HT-29 (cell line): ENCODE results near the gene TMEM44. TPM values are rescaled to one million over a fixed set of nuclear protein-coding genes. Genes with fewer than 3 reads are reported as not detected.
A peak's percentile ranks its signal among the peaks of the same experiment; 100 is the strongest.
"Not testable (repeated sequence)": the region's sequence is repeated elsewhere in the genome, so short reads cannot be mapped to it uniquely, and the experiment has no call there.

Experiments used
- DNase-seq: peaks from one replicate; pipeline ENCODE4 v3.0.0-alpha.2; 2015; ENCODE audit warnings: low spot score
- total RNA-seq: library from RNA; depleted of rRNA; stranded (reverse); fragments of >200 nt; shearing (Covaris generic); gene quantifications from 2 replicates; pipeline ENCODE4 v1.2.3, GENCODE V29; 2014

TMEM44 gene
- total RNA-seq, 1 experiment from 2014 or later, result 30.6 TPM

DNA sequence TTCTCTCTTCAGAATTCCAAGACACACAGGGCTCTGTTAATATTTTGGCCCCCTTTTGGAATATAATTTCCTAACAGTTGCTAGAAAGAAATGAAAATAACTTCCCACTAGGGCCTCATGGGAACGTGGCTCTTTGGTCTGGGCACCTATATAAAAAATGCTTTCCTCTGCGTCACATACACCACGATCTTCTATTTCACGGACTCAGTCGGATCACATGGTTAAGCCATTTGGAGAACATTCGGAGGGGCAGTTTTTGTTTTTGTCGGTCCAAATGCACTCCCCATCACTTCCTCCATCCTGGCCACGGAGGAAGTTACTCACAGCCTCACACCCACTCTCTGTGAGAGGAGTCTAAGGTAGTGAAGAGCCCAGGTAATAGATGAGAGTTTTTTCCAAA is 21.0 kb downstream of the TMEM44 start:
- no peak for DNase-seq

DNA sequence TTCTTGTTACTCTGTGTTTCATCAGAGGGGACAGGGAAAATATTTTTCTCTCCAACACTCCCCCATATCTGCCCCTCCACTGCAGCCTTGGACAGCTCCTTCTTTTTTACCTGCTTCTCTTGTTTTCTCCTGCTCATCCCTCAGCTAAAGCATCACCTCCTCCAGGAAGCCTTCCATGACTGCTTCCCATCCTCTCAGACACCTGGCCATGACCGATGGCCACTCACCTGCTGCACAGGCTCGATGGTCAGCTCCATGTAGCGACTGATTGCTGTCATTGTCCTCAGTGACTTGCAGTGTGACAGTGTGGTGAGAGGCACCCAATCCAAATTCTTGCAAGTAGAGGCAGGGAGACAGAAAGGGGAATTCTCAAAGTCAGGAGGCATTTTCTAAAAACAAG is 22.5 kb downstream of the TMEM44 start:
- no peak for DNase-seq

DNA sequence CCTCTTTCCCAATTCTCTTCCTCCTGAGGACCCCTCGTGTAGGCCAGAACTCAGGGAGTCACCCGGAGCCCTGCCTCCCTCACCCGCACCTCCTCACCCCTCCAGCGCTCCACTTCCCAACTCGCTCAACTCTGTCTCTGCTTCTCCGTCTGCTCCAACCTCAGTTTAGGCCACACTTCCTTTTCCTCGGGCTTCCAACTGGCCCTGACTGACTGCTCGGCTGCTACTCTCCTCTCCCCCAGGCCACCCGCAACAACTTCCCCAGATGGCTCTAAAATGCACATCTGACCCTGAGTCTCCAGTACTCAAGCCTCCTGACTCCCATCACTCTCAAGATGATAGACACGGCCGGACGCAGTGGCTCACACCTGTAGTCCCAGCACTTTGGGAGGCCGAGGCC is 23.6 kb downstream of the TMEM44 start:
- no peak for DNase-seq

DNA sequence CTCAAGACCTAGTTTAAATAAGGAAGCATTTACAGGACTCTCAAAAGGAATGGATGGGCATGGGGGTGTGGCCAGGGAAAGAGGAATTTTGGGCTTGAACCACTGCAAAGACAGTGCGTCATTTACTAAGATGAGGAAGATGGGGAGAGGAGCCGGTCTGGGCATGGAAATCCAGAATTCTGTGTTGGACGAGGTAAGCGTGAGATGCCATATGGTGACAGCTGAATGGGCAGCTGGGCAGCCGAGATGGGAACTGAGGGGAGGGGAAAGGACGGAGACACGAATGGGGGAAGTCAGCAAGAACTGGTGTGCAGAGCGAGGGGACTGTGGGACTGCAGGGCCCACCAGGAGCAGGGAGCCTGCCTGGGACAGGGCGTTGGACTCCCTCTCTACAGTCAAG is 24.2 kb downstream of the TMEM44 start:
- no peak for DNase-seq

DNA sequence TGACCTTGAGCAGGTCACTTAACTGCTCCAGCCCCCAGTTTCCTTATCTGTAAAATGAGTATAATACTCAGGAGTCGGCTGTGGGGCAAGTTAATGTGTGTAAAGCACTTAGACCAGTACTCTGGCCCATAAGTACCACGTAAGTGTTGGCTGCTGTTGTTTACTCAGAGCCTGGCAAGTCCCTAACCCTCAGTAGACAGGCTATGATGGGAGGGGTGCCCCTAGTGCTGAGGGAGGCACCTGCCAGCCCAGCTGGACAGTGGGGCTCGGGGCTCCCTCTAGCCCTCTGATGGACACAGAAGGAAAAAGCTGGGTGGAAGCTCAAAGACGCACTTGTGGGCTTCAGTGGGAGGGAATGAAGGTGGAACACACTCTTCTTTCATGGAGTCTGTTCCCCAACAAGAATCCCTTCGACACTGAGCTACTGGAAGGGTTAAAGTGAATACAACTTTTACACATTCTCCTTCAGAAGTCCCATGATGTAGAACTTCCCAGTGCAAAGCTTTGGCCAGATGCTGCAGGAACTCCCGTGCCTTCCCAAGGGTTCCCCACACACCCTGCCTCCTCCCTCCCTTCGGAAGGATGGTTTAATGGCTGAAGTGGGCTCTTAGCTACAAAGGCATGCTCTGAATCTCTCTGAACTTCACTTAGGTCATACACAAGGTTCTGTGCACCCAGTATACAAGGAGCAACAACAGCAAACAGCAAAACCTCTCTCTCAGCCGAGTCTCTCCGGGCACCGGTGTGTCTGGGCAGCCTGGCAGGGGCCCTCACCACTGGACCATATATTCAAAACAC is 25.4 kb downstream of the TMEM44 start:
- DNase-seq, result no peak

DNA sequence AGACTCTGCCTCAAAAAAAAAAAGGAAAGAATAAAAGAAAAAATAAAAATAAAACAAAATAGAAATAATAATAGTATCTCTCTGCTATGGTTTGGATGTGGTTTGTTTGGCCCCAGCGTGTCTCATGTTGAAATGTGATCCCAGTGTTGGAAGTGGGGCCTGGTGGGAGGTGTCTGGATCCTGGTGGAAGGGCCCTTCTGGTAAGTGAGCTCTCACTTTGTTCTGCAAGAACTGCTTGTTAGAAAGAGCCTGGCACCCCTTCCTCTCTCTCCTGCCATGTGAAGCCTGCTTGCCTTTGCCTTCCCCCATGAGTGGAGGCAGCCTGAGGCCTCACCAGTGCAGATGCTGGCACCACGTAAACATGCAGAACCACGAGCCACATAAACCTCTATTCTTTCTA is 26.3 kb downstream of the TMEM44 start:
- DNase-seq, result no peak

DNA sequence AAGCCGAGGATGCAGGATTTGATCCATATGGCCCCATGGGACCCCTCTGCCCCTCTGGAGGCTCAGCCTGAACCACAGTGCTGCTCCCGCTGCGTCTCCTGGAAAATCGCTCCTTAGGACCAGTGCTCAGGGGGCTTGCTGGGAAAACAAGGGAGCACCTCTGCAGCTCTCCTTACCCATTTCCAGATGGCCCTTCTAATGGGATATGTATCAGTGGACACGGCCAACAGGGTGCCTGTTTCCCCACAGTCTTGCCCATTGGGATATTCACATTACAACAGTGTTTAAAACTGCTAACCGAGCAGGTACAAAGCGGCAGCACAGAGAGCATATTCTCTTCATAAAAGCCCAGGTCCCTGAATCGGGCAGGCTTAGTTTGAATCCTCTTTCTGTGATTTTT is 27.1 kb downstream of the TMEM44 start:
- DNase-seq, result no peak

DNA sequence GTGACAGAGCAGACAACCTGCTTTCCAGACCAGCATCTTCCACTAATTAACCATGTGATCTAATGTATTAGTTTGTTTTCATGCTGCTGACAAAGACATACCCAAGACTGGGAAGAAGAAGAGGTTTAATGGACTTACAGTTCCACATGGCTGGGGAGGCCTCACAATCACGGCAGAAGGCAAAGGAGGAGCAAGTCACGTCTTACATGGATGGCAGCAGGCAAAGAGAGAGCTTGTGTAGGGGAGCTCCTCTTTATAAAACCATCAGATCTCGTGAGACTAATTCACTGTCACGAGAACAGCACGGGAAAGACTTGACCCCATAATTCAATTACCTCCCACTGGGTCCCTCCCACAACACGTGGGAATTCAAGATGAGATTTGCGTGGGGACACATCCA is 27.9 kb downstream of the TMEM44 start:
- DNase-seq, result not testable (repeated sequence)

DNA sequence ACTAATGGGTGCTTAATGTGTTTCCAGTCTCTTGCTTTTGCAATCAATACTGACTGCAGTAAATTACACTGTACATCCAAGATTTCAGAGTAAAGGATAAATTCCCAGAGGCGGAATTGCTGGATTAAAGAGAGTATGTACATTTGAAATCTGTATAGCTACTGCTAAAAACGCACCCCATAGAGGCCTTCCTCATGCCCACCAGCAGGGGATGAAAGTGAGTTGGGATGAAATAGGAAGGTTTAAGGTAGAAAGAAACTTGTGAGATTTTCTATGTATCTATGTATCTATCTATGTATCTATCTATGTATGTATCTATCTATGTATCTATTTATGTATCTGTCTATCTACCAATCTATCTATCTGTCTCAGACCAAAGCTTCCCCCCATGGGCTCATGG is 28.4 kb downstream of the TMEM44 start:
- no peak for DNase-seq

DNA sequence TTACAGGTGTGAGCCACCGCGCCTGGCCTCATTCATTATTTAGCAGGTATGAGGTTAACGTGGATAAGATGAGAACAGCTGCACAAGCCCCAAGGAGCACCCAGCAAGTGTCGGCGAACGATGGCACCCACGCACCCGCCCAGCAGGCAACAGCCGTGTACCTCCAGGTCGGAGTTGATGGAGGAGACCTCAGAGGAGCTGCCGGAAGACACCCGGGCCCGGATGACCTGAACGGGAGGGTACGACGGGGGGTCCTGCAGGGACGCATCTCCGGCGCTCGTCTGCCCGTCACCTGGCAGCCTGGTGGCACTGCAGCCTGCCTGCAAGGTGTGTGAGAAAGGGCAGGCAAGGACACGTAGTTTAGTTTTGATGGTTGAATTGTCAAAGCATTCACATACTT is 29.1 kb downstream of the TMEM44 start:
- DNase-seq, result no peak

DNA sequence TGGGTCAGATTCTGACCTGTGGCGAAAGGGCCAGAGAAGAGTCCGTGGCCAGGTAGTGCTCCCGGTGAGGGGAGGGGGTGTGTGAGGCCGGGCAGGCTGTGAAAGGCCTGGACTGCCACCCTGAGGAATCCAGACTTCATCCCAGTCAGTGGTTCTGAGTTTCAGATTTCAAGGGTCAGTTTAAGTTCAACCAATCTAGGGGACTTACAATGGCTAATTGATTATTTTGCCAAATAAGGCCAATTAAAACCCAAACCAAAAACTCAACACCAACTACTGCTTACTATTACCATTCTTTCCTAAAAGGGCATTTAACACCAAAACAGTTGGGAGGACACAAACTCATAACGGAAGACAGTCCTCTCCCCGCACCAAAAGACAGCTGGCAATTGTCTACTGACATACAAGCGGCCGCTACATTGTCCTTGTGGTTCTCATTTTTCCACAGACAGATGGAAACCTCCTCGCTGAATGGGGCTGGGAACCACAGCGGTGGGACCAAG is 30.5 kb downstream of the TMEM44 start:
- DNase-seq, result no peak

DNA sequence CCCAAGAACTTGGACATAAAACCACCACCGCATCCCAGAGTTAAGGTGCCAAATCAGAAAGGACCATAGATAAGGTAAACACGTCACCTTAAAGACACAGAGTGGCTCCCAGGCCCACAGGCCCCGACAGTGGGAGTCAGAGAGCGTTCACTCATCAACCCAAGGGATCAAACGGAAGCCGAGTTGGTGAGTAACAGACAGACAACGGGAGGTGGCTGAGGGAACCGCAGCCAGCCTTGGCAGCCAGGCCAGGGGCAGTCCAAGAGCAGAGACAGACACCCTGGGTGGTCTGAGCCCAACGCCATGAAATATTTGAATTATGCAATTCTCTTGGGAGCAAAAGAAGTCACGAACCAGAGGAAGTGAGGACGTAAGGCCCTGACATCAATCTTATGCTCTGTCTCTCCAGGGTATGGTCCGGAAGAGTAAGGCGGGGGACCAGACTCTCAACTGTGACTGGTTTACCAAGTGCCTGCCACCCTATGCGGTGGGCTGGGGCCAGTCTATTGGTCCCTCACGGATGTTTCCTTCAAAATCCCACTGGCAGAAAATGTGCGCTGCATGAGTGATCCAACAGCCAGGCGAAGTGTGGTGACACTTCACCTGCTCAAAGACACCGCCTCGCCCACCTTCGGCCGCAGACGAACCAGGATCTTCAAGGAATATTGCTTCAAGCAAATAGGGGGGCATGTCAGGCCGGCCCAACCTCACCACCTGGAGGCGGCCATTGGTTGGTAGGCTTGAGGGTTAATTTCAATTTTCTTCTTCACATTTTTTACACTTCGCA is 34.3 kb downstream of the TMEM44 start:
- DNase-seq, result no peak

DNA sequence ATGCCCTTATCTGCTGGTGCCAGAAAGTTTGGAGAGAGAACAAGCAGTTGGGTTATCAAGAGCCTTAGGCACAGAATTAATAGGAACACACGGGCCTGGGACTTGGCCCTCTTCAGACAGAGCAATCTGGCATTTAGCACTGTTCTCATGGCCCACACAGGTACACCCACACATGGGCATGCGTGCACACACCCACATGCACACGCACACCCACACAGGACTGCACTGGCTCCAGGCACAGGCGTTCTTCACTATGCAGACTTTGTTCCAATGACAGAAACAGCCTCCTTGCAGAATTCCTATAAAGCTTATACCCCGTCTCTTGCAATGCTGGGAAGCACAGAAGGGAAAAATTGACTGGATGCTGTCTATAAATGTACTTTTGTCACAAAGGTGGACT is 36.3 kb downstream of the TMEM44 start:
- no peak for DNase-seq

DNA sequence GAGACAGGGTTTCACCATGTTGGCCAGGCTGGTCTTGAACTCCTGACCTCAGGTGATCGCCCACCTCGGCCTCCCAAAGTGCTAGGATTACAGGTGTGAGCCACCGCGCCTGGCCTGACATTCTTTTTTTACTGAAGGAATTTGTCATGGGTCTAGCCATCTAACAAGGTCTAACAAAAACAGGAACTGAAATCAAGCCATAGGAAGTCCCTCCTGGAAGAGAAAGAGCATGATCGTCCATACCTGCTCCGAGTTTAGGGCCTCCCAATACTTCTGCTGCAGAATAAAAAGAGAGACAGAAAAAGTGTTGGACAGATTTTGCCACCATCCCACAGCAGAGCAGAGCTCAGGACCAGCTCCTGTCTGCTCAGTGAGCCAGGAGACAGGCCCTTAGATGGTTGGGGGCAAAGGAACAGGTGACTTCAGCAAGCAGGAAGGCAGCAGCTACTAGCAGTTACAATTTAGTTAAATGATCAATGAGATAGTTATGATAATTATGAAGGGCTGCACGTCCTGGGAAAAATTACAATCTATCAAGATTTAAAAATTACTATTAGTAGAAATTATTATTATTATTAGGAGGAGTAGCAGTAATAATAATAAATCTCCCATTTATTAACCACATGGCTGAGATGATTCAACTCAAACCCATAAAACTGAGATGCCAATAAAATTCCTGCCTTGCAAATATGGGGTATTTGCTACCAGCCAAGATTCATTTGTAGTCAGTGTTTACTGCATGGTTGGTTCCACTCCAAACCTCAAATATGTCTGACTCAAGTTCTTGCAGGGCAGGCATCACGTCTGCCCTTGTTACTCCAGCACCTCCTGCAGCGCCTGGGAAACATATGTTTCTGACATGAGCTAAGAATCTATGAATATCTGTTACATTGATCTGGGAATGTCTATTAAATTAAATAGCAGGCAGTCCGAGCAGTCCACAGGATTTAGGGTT is 40.1 kb downstream of the TMEM44 start:
- DNase-seq, result peak; percentile 86

DNA sequence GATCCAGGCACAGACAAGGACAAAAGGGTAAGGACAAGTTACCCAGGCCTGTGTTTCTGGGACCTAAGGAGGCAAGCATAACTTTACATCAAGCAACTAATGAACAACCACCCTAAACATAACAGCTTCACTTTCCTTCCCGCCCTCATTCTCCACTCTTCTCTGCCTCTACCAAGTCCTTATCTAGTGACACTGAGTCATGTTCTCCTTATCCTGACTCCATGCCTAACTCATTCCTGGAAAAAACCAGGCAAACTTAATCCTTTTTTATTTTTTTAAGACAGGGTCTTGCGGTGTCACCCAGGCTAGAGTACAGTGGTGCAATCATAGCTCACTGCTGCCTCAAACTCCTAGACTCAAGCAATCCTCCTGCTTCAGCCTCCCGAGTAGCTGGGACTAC is 44.5 kb downstream of the TMEM44 start:
- no peak for DNase-seq

DNA sequence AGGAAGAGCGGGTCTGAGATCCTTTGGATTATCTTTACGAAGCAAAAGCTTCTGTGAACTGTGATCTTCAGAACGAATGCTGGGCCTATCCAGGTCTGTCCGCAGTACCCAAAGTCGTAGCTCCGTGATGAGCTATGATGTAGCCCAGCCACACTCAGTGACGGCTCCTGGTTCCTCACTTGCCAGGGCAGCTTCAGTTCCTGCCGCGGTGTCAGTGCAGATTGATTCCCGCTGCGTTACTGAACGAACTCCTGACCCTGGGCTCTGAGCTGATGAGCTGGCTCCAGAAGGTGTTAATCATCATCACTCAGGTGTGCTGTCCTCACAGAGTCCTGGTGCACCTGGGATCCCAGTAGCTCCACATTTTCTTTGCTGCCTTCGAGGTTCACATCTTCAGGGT is 45.0 kb downstream of the TMEM44 start:
- no peak for DNase-seq

DNA sequence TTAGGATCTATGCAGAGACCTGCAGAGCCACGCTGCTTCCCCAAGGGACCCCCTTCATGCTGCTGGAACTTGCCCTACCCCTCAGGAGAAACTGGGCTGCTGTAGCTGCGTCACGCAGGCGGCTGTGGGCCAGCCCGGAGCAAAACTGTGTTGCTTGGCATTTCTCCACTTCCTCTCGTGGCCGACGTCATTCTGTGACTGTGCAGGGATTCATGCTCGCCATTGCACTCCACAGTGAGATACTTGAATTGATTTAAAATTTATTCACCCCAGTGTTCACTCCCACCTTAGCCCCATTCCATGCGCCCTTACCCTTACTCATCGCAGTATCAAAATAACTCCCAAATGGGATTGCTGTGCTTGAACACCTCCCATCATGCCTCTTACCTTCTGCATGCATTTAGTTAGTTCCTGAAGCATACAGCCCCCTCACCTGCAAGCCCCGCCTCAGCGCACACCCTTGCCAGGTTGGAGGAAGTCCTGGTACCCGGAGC is 45.7 kb downstream of the TMEM44 start:
- DNase-seq, result no peak

DNA sequence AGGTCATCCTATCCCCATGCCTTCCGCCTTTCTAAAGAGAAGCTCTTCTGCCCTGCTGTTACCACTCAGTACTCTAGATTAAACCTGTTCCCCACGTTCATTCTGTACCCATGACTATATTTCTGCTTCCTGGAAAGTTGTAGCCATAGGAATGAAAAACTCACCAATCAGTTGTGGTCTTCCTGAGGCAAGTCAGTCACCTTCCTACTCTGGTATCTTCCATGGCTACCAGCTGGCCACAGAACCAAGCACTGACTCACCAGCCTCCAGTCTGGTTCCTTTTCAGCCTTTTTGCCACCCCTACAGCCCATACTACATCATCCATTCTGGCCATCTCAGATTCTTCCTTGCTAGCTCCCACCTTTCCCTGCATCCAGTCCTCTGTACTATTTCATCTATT is 46.4 kb downstream of the TMEM44 start:
- DNase-seq, result no peak

DNA sequence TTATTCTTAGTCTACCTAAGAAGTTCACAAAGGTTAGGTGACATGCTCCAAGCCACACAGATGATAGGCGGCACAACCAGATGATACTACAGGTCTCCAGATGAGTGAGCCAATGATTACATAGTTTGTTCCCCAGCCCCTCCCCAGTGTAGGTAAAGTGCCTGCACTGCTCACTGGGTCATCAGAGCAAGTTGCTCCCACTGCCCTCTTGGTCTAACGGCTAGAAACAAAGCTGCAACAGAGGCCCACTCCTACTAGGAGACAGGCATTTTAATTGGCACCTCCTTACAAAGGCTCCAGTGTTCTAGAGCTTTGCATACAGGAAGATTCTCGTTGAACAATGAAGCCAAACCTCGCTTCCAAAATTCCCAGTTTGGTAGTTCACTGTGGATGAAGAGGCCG is 47.3 kb downstream of the TMEM44 start:
- no peak for DNase-seq

DNA sequence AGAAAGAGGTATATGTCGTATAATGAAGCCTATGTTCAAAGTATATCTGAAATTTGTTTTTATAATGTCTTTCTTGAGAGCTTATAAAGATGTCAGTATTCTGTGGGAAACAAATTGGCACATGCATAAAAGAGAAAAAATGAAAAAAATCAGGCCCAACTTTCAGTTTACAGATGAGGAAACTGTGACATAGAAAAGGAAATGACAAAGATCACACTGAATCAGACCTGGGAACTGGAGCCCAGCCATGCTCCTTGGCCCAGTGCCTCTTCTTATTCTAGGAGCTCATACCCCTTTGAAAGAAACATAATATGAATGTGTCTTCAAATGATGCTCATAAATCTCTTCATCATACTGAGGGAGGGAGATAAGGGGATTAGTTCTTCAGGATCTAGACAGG is 48.4 kb downstream of the TMEM44 start:
- no peak for DNase-seq

DNA sequence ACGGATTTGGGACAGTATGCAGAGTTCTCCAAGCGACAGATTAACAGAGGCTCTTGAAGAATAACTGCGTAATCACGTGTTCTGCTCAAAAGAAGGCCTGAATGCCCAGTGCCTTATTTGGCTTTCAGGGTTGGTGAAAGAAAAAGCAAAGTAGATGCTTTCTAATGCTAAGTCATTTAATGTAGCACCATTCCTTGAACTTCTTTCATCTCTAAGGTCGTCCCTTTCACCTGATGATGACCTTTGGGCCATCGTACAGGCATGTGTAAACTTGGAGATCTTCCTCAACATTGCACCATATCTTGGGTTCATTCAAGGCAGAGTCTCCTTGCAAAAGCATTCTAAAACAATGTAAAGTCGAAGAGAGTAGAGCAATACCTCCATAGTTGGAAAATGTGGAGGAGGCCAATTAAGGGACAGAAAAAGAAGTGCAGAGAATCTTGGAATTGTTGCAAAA is 48.9 kb downstream of the TMEM44 start:
- no peak for DNase-seq
